Osteocyte (in vitro differentiated cells): ENCODE measurements around the gene DNAAF9. TPM values are rescaled to one million over a fixed set of nuclear protein-coding genes. Genes with fewer than 3 reads are reported as not detected.

Source experiments
- DNase-seq: peaks from one replicate; pipeline ENCODE4 v3.0.0; 2021; ENCODE audit warnings: mixed read lengths; ENCODE audit not compliant: unreplicated experiment; ENCODE audit errors: extremely low spot score
- H3K27ac Mint-ChIP-seq: one replicate; pipeline ENCODE4 v1.8.0; 2021; ENCODE audit warnings: mild to moderate bottlenecking, mixed read lengths; ENCODE audit not compliant: unreplicated experiment
- H3K27me3 Mint-ChIP-seq: one replicate; pipeline ENCODE4 v1.8.0; 2021; ENCODE audit warnings: mixed read lengths; ENCODE audit not compliant: unreplicated experiment
- H3K36me3 Mint-ChIP-seq: one replicate; pipeline ENCODE4 v1.8.0; 2021; ENCODE audit warnings: mixed read lengths; ENCODE audit not compliant: unreplicated experiment
- H3K4me1 Mint-ChIP-seq: one replicate; pipeline ENCODE4 v1.8.0; 2021; ENCODE audit warnings: mixed read lengths; ENCODE audit not compliant: unreplicated experiment
- H3K4me3 Mint-ChIP-seq: one replicate; pipeline ENCODE4 v1.8.0; 2021; ENCODE audit warnings: mild to moderate bottlenecking, moderate library complexity, mixed read lengths; ENCODE audit not compliant: unreplicated experiment
- H3K9me3 Mint-ChIP-seq: one replicate; pipeline ENCODE4 v1.8.0; 2021; ENCODE audit warnings: mixed read lengths; ENCODE audit not compliant: unreplicated experiment
- total RNA-seq: library from RNA; stranded (reverse); gene quantifications from 2 replicates; pipeline ENCODE4 v1.2.1, GENCODE V29; 2021
- TF ChIP-seq, protein P1 (sequence below): fragments of 200-600 bp; sonication (generic); IDR thresholded peaks from 2 replicates; pipeline ENCODE4 v1.5.0; 2021; ENCODE audit warnings: antibody characterized with exemption, mild to moderate bottlenecking, moderate library complexity

The DNAAF9 gene
- total RNA-seq, 1 donor from 2014 or later = 13.7 TPM

DNA sequence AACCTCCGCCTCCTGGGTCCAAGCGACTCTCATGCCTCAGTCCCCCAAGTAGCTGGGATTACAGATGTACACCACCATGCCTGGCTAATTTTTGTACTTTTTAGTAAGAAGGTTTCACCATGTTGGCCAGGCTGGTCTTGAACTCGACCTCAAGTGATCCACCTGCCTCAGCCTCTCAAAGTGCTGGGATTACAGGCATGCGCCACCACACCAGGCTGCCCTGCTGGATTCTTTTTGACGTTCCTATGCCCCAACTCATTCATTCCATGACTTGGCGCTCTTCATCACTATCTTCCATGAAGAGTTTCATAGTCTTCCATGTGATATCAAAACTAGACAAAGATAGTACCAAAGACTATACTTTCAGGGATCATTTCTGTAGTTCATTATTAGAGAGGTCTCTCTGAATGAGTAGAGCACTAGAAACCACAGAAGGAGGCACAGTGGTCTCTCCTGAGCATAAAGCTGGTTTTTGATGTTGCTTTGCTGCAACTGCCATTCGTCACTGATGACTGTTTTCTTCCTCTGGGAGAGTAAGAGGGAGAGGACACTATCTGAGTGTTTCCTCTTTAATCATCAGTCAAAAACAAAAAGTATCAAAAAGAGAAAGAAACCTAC lies 23.5 kb downstream of the DNAAF9 start:
- no peak for DNase-seq
- H3K36me3 Mint-ChIP-seq = peaks cover 9% of the 10 kb centered on the region
- H3K27me3 Mint-ChIP-seq = no peaks in the 10 kb centered on the region
- H3K9me3 Mint-ChIP-seq = peaks cover 5% of the 10 kb centered on the region
- no peak overlapping the region for H3K4me3 Mint-ChIP-seq
- no peak overlapping the region for H3K27ac Mint-ChIP-seq
- TF ChIP-seq, protein P1, sequence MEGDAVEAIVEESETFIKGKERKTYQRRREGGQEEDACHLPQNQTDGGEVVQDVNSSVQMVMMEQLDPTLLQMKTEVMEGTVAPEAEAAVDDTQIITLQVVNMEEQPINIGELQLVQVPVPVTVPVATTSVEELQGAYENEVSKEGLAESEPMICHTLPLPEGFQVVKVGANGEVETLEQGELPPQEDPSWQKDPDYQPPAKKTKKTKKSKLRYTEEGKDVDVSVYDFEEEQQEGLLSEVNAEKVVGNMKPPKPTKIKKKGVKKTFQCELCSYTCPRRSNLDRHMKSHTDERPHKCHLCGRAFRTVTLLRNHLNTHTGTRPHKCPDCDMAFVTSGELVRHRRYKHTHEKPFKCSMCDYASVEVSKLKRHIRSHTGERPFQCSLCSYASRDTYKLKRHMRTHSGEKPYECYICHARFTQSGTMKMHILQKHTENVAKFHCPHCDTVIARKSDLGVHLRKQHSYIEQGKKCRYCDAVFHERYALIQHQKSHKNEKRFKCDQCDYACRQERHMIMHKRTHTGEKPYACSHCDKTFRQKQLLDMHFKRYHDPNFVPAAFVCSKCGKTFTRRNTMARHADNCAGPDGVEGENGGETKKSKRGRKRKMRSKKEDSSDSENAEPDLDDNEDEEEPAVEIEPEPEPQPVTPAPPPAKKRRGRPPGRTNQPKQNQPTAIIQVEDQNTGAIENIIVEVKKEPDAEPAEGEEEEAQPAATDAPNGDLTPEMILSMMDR = no peak
- peaks cover 2% of the 10 kb centered on the region for H3K4me1 Mint-ChIP-seq

DNA sequence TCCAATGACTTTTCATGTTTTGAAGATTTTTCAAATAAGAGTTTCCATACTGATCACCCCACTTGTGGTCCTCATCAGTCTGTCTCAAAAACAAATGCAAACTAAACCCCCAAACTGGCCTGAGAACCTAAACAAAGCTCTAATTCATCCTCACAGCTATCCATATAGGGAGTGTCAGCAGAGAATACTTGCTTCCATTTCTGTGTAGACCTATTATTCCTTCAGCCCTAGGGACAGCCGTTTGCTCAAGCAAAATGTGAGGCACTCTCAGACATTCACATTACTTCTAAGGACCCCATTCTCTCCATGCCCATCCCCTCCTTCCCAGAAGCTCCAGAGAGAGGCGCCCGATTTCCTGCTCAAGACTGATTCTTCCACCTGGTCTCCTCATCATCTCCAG lies 24.6 kb downstream of the DNAAF9 start:
- no peak for DNase-seq
- H3K4me1 Mint-ChIP-seq = no peaks in the 10 kb centered on the region
- peaks cover 15% of the 10 kb centered on the region for H3K36me3 Mint-ChIP-seq
- no peak overlapping the region for H3K27ac Mint-ChIP-seq
- no peaks in the 10 kb centered on the region for H3K27me3 Mint-ChIP-seq
- H3K4me3 Mint-ChIP-seq = no peak overlapping the region
- peaks cover 5% of the 10 kb centered on the region for H3K9me3 Mint-ChIP-seq
- TF ChIP-seq, protein P1 = no peak

DNA sequence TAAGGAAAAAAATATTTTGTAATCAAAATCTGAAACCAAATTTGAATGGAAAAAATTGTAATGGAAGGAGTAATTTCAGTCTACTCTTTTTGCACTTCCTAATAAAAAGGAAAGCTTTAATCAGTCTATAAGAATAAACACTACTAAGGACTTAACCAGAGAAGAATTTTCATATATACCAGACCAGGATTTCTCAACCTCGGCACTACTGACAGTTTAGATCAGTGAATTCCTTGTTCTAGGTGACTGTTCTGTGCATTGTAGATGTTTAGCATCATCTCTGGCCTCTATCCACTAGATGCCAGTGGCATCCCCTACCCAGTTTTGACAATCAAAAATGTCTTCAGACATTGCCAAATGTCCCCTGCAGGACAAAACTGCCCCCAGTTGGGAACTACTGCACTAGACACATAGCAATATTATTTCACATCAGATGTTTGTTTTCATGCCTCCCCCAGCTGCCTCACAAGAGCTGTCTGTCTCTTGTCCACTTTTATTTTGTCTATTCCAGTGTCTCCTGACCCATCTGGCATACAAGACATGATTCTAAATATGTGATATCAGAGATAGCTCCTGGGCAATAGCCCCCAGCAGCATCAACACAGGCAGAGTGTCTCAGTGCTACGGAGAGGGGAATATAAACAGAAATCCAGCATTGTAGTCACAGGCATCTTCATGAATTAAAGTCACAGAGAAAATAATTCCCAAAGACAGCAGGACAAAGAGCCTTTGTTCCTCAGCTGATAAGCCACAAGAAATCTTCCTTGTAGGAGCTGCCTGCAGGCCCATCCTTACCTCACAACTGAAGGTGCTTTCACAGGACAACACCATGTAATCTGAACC lies 27.0 kb downstream of the DNAAF9 start:
- H3K27ac Mint-ChIP-seq = no peak overlapping the region

DNA sequence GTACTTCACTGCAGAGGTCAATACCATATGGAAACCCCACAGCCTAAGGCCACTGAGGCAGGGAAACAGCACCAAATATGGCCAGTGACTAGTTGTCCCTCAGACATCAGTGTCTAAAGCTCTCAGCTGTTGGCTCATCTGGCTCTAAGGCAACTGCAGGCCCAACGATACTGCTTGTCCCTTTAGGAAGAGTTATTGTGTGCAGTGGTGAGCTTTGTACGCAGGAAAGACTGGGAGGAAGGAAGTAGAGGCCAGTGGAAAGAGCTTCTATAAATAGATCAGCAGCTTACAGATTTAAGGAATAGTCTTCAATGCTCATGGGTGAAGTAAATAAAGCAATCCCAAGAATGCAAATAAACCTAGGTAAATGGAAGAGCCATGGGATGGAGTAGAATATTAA lies 29.3 kb downstream of the DNAAF9 start:
- Mint-ChIP-seq H3K36me3 (peaks cover 38% of the 10 kb centered on the region), H3K4me1 (no peaks in the 10 kb centered on the region)
- TF ChIP-seq, protein P1 = no peak

More for the DNA sequence above, 27.0 kb downstream of the DNAAF9 start:
- H3K27me3 Mint-ChIP-seq = no peaks in the 10 kb centered on the region
- no peaks in the 10 kb centered on the region for H3K4me1 Mint-ChIP-seq
- H3K9me3 Mint-ChIP-seq = no peaks in the 10 kb centered on the region
- H3K36me3 Mint-ChIP-seq = peaks cover 24% of the 10 kb centered on the region
- no peak overlapping the region for H3K4me3 Mint-ChIP-seq
- no peak for DNase-seq
- TF ChIP-seq, protein P1 = no peak

DNA sequence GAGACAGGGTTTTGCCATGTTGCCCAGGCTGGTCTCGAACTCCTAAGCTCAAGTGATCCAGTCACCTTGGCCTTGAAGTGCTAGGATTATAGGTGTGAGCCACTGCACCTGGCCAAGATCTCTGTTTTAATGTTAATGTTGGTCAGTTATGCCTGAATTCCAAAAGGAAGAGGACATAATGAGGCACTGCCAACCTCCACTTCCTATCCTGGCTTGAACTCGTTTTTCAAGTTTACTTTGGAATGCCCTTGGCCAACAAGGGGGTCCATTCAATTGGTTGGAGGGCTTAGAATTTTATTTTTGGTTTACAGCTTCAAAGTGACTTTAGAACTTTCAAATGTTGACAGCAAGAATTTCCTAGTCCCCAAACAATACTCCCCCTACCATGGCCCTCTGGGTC lies 29.8 kb downstream of the DNAAF9 start:
- Mint-ChIP-seq H3K4me3 (no peak overlapping the region), H3K4me1 (no peaks in the 10 kb centered on the region), H3K9me3 (no peaks in the 10 kb centered on the region), H3K36me3 (peaks cover 42% of the 10 kb centered on the region), H3K27ac (no peak overlapping the region), H3K27me3 (no peaks in the 10 kb centered on the region)
- TF ChIP-seq, protein P1 = no peak
- no peak for DNase-seq

More for the DNA sequence above, 29.3 kb downstream of the DNAAF9 start:
- no peaks in the 10 kb centered on the region for H3K9me3 Mint-ChIP-seq
- no peak for DNase-seq
- H3K27ac Mint-ChIP-seq = no peak overlapping the region
- H3K27me3 Mint-ChIP-seq = no peaks in the 10 kb centered on the region
- no peak overlapping the region for H3K4me3 Mint-ChIP-seq
